ENCODE data around the gene RDH13.

GRCh38 chr19:55075371-55075998 lies 12.5 kb upstream of the RDH13 start, which contains the start of gene EPS8L1:
- no peak for TF ChIP-seq CTCF (IDR thresholded peaks at IDR 0.05)
- no peak for TF ChIP-seq POLR2A (IDR thresholded peaks at IDR 0.05)
- no peak for TF ChIP-seq POLR2AphosphoS5 (IDR thresholded peaks at IDR 0.05)
